OCI-LY1 (cell line): Measurements from ENCODE around the gene TNFRSF18.

Experiments
- H2AFZ ChIP-seq: fragments of 200-600 bp; sonication (generic), shearing (Covaris generic); 2 replicates; pipeline ENCODE4 v1.6.0; 2014; ENCODE audit warnings: antibody characterized with exemption, mild to moderate bottlenecking, low read length
- H3F3A ChIP-seq: fragments of 200-600 bp; sonication (generic), shearing (Covaris generic); 2 replicates; pipeline ENCODE4 v1.6.0; 2014; ENCODE audit warnings: mild to moderate bottlenecking, antibody characterized with exemption, low read length, moderate library complexity; ENCODE audit not compliant: insufficient read depth
- H3K27ac ChIP-seq: fragments of 200-600 bp; sonication (generic); 2 replicates; pipeline ENCODE4 v1.5.1; 2014; ENCODE audit warnings: low read length, mixed run types, mild to moderate bottlenecking, low read depth; ENCODE audit not compliant: poor library complexity, severe bottlenecking
- H3K27me3 ChIP-seq: fragments of 200-600 bp; sonication (generic); 2 replicates; pipeline ENCODE4 v1.6.0; 2014; ENCODE audit warnings: antibody characterized with exemption, mild to moderate bottlenecking, low read length, moderate library complexity; ENCODE audit not compliant: insufficient read depth
- H3K36me3 ChIP-seq: fragments of 200-600 bp; sonication (generic); 2 replicates; pipeline ENCODE4 v1.6.1; 2014; ENCODE audit warnings: mild to moderate bottlenecking, antibody characterized with exemption, low read length, moderate library complexity, mixed read lengths; ENCODE audit not compliant: insufficient read depth
- H3K4me1 ChIP-seq: fragments of 200-600 bp; sonication (generic); 2 replicates; pipeline ENCODE4 v1.5.1; 2014; ENCODE audit warnings: mild to moderate bottlenecking, low read length, moderate library complexity; ENCODE audit not compliant: insufficient read depth, severe bottlenecking
- H3K4me2 ChIP-seq: fragments of 200-600 bp; sonication (generic), shearing (Covaris generic); 2 replicates; pipeline ENCODE4 v1.6.1; 2014; ENCODE audit warnings: low read length
- H3K4me3 ChIP-seq: fragments of 200-600 bp; sonication (generic); 2 replicates; pipeline ENCODE4 v1.5.1; 2014; ENCODE audit warnings: low read length, low read depth, mild to moderate bottlenecking, mixed read lengths; ENCODE audit not compliant: poor library complexity, severe bottlenecking
- H3K79me2 ChIP-seq: fragments of 200-600 bp; shearing (Covaris generic); 2 replicates; pipeline ENCODE4 v1.6.1; 2016; ENCODE audit warnings: mixed run types, low read length, mixed read lengths; ENCODE audit not compliant: insufficient read depth
- H3K9ac ChIP-seq: fragments of 200-600 bp; sonication (generic), shearing (Covaris generic); 2 replicates; pipeline ENCODE4 v1.6.1; 2014; ENCODE audit warnings: mild to moderate bottlenecking, low read length, mixed read lengths
- H3K9me2 ChIP-seq: fragments of 200-600 bp; sonication (generic), shearing (Covaris generic); 2 replicates; pipeline ENCODE4 v1.6.1; 2014; ENCODE audit warnings: low read depth, mild to moderate bottlenecking, low read length, mixed read lengths
- H3K9me3 ChIP-seq: fragments of 200-600 bp; shearing (Covaris generic); 2 replicates; pipeline ENCODE4 v1.6.1; 2014; ENCODE audit warnings: low read length, mixed read lengths
- H4K20me1 ChIP-seq: fragments of 200-600 bp; sonication (generic), shearing (Covaris generic); 2 replicates; pipeline ENCODE4 v1.6.0; 2016; ENCODE audit warnings: mild to moderate bottlenecking, low read length; ENCODE audit not compliant: insufficient read depth
- EZH2 ChIP-seq: fragments of 200-600 bp; sonication (generic), shearing (Covaris generic); IDR thresholded peaks from 2 replicates; pipeline ENCODE4 v1.8.0; 2017; ENCODE audit warnings: borderline replicate concordance, mixed run types, mild to moderate bottlenecking, antibody characterized with exemption, low read length, moderate library complexity, mixed read lengths
- TF ChIP-seq, protein P1 (sequence below): fragments of 200-600 bp; sonication (generic), shearing (Covaris generic); IDR thresholded peaks from 2 replicates; pipeline ENCODE4 v1.5.1; 2017; ENCODE audit warnings: mild to moderate bottlenecking, antibody characterized with exemption, low read length, moderate library complexity, mixed read lengths

The TNFRSF18 gene

DNA sequence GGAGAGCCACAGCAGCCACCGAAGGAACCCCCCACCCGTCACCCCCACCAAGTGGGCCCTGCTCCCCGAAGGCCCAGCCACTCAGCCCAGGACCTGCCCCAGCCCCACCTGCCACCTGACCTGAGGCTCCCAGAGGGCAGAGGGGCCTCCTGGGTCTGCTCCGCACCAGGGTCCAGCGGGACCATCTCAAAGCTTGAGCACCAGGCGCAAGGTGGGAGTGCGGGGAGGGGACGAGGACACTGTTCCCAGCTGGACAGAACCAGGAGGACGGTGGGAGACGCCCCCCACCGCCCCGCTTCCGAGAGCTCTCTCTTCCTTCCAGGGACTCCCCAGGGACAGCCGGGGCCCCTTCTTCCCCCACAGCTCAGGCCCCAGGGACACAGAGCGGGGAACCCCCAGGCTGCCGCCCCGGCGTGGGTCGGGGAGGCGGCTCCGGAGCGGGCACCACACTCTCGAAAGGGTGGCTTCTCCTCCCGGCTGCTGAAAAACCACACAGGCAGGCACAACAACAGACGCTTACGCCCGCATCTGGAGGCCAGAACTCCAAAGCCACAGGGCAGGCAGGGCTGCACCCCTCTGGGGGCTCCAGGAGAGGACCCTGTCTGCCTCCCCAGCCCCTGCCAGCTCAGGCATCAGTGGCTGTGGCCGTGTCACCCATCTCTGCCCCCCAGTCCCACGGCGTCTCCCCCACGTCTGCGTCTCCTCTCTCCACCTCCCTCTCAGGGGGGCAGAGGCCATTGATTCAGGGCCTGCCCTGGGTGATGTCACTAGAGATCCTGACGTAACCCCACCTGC lies 34.6 kb downstream of the TNFRSF18 start:
- no peak overlapping the region for H2AFZ ChIP-seq
- H3K27ac ChIP-seq = no peak overlapping the region
- no peak for TF ChIP-seq EZH2
- TF ChIP-seq, protein P1, sequence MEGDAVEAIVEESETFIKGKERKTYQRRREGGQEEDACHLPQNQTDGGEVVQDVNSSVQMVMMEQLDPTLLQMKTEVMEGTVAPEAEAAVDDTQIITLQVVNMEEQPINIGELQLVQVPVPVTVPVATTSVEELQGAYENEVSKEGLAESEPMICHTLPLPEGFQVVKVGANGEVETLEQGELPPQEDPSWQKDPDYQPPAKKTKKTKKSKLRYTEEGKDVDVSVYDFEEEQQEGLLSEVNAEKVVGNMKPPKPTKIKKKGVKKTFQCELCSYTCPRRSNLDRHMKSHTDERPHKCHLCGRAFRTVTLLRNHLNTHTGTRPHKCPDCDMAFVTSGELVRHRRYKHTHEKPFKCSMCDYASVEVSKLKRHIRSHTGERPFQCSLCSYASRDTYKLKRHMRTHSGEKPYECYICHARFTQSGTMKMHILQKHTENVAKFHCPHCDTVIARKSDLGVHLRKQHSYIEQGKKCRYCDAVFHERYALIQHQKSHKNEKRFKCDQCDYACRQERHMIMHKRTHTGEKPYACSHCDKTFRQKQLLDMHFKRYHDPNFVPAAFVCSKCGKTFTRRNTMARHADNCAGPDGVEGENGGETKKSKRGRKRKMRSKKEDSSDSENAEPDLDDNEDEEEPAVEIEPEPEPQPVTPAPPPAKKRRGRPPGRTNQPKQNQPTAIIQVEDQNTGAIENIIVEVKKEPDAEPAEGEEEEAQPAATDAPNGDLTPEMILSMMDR = no peak
- H3K9ac ChIP-seq = no peak overlapping the region
- H3K4me1 ChIP-seq = no peaks in the 10 kb centered on the region
- H3K4me2 ChIP-seq = no peak overlapping the region
- no peaks in the 10 kb centered on the region for H3F3A ChIP-seq
- H3K79me2 ChIP-seq = no peaks in the 10 kb centered on the region
- no peaks in the 10 kb centered on the region for H3K9me3 ChIP-seq
- no peaks in the 10 kb centered on the region for H3K9me2 ChIP-seq
- H3K27me3 ChIP-seq = no peaks in the 10 kb centered on the region; the same call in 1 of the 2 replicates
- H3K36me3 ChIP-seq = no peaks in the 10 kb centered on the region
- H3K4me3 ChIP-seq = no peak overlapping the region
- H4K20me1 ChIP-seq = no peaks in the 10 kb centered on the region

DNA sequence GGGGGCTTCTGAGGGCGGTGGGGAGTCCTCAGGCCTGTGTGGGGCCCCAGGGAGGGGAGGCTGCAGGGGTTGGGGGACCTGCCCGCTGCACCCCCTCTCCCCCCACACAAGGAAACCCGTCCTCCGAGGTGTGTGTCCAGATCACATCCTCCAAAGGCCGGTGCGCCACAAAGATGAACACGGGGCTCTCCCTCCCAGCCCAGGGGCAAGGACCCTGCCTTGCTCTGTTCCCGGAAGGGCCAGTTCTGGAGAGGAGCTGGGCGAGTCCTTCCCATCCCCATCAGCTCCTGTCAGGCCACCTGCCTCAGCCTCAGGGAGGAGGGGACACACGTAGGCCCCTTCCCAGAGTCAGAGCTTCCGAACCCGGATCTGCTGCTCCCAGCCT lies 35.2 kb downstream of the TNFRSF18 start:
- no peak overlapping the region for H3K4me3 ChIP-seq
- no peak overlapping the region for H3K27ac ChIP-seq
- no peaks in the 10 kb centered on the region for H3K4me1 ChIP-seq
- no peaks in the 10 kb centered on the region for H3K9me2 ChIP-seq
- no peaks in the 10 kb centered on the region for H3K9me3 ChIP-seq
- no peaks in the 10 kb centered on the region for H3K79me2 ChIP-seq
- H3K4me2 ChIP-seq = no peak overlapping the region
- H3K36me3 ChIP-seq = no peaks in the 10 kb centered on the region
- H3K9ac ChIP-seq = no peak overlapping the region
- H3K27me3 ChIP-seq = no peaks in the 10 kb centered on the region; the same call in 1 of the 2 replicates
- TF ChIP-seq EZH2 = no peak
- TF ChIP-seq, protein P1 = no peak
- H3F3A ChIP-seq = no peaks in the 10 kb centered on the region
- no peak overlapping the region for H2AFZ ChIP-seq
- H4K20me1 ChIP-seq = no peaks in the 10 kb centered on the region

DNA sequence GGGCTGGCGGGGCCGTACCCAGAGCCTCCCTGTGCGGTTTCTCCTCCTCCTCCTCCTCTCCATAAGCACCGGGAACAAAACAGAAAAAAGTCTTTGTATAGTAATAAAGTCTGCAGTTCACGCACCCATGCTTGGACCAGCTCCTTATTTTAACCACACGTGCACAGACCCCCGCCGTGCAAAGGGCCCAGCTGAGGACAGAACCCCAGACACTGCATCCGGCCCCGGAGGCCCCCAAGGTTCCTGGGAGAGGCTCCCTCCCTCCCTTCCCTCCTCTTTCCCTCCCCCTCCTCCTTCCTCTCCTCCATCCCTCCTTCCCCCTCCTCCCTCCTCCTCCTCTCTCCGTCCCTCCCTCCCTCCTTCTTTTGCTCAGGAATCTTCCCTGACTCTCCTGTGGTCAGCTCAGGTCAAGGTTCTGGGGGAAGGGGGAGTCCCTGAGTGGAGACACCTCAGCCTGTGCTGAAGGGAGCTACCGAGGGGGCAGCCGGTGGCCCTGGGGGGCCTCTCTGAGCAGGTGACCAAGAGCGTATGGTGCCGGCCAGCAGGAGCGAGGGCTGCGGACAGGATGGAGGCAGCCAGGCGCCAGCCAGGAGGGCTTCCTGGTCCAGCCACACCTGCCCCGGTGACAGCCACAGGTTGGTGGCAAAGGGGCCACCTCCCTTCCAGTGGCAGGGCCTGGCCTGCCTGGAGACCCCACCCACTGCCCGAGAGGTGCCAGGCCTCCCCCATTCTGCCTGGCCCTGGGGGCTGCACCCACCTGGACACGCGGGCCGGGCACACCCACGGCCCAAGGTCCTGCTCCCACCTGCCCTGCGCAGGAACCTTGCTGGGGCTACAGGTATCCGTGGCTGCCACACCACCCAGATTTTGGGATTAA lies 35.9 kb downstream of the TNFRSF18 start:
- Histone ChIP-seq H3K4me2 (no peak overlapping the region), H3K79me2 (no peaks in the 10 kb centered on the region), H3K9me2 (no peaks in the 10 kb centered on the region), H3K36me3 (no peaks in the 10 kb centered on the region), H3K27me3 (no peaks in the 10 kb centered on the region; the same call in 1 of the 2 replicates), H3F3A (no peaks in the 10 kb centered on the region), H3K4me1 (no peaks in the 10 kb centered on the region), H4K20me1 (no peaks in the 10 kb centered on the region), H3K4me3 (no peak overlapping the region), H3K9me3 (no peaks in the 10 kb centered on the region), H2AFZ (no peak overlapping the region), H3K9ac (no peak overlapping the region), H3K27ac (no peak overlapping the region)
- TF ChIP-seq EZH2 = no peak
- TF ChIP-seq, protein P1 = no peak
